Activated naive CD8-positive, alpha-beta T cell treated with anti-CD3 and anti-CD28 coated beads, Interleukin-2, amount 50 U/mL, for 24 hours (primary cell): ENCODE data around the gene NIPAL3.
"Not testable (repeated sequence)": the region's sequence is repeated elsewhere in the genome, so short reads cannot be mapped to it uniquely, and the experiment has no call there.

ENCODE experiments used
- ATAC-seq: fragments of 150-1000 bp; cut with Tn5 transposase; one replicate; pipeline ENCODE4 v1.10.0; 2021
- DNase-seq: peaks from one replicate; pipeline ENCODE4 v3.0.0; 2021
- H3K27ac Mint-ChIP-seq: one replicate; pipeline ENCODE4 v1.8.0; 2021; ENCODE audit warnings: mild to moderate bottlenecking, mixed read lengths
- H3K27me3 Mint-ChIP-seq: one replicate; pipeline ENCODE4 v1.8.0; 2021; ENCODE audit warnings: mixed read lengths
- H3K36me3 Mint-ChIP-seq: one replicate; pipeline ENCODE4 v1.8.0; 2021; ENCODE audit warnings: low read depth, mixed read lengths
- H3K4me1 Mint-ChIP-seq: one replicate; pipeline ENCODE4 v1.8.0; 2021; ENCODE audit warnings: mixed read lengths
- H3K4me3 Mint-ChIP-seq: one replicate; pipeline ENCODE4 v1.8.0; 2021; ENCODE audit warnings: mild to moderate bottlenecking, moderate library complexity, mixed read lengths
- H3K9me3 Mint-ChIP-seq: one replicate; pipeline ENCODE4 v1.8.0; 2021; ENCODE audit warnings: mixed read lengths

NIPAL3 gene

DNA sequence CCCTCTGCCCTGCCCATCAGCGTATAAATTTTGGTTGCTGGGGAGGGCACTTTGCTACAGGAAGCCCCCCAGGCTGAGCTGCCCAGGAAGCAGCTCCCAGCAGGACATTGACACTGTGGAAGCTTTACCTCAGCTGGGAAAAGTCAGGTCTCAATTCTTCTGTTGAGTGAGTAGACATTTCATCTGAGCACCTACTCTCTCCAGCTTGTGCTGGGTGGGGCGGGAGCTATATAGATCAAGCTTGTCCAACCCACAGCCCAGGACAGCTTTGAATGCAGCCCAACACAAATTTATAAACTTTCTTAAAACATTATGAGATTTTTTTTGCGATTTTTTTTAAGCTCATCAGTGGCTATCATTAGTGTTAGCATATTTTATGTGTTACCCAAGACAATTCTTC is 9.4 kb downstream of the NIPAL3 start:
- ATAC-seq (no peak), DNase-seq (no peak)
- Mint-ChIP-seq H3K27me3 (no peaks in the 10 kb centered on the region), H3K27ac (no peak overlapping the region), H3K4me3 (no peak overlapping the region), H3K4me1 (peaks cover 59% of the 10 kb centered on the region), H3K36me3 (peaks cover 48% of the 10 kb centered on the region), H3K9me3 (no peaks in the 10 kb centered on the region)

DNA sequence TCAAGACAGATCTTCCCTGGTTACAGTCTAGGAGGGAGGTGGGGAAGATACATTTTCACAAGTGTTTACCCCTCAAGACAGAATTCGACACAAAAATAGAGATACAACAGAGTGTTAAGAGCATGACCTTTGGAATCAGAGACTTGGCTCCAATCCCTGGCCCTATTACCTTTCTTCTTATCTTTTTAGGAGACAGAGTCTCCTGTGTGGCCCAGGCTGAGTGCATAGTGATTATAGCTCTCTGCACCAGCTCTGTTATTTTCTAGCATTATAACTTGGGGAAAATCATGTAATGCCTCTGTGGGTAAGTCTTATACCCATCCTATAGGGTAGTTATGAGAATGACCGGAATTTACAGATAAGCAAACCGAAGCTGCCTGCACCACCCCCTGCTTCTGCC is 9.8 kb downstream of the NIPAL3 start:
- Mint-ChIP-seq H3K4me1 (peaks cover 58% of the 10 kb centered on the region), H3K27ac (no peak overlapping the region), H3K36me3 (peaks cover 48% of the 10 kb centered on the region), H3K9me3 (no peaks in the 10 kb centered on the region), H3K4me3 (no peak overlapping the region), H3K27me3 (no peaks in the 10 kb centered on the region)
- no peak for ATAC-seq
- no peak for DNase-seq

GRCh38 chr1:24425922-24426321 is 10.3 kb downstream of the NIPAL3 start:
- no peaks in the 10 kb centered on the region for H3K9me3 Mint-ChIP-seq
- DNase-seq = no peak
- no peak for ATAC-seq
- H3K27ac Mint-ChIP-seq = no peak overlapping the region
- H3K36me3 Mint-ChIP-seq = peaks cover 47% of the 10 kb centered on the region
- no peak overlapping the region for H3K4me3 Mint-ChIP-seq
- no peaks in the 10 kb centered on the region for H3K27me3 Mint-ChIP-seq
- peaks cover 54% of the 10 kb centered on the region for H3K4me1 Mint-ChIP-seq

GRCh38 chr1:24426744-24427544 is 11.3 kb downstream of the NIPAL3 start:
- H3K27me3 Mint-ChIP-seq = no peaks in the 10 kb centered on the region
- H3K4me1 Mint-ChIP-seq = peaks cover 51% of the 10 kb centered on the region
- no peak overlapping the region for H3K4me3 Mint-ChIP-seq
- no peaks in the 10 kb centered on the region for H3K9me3 Mint-ChIP-seq
- H3K27ac Mint-ChIP-seq = no peak overlapping the region
- peaks cover 43% of the 10 kb centered on the region for H3K36me3 Mint-ChIP-seq
- DNase-seq (no peak), ATAC-seq (no peak)

DNA sequence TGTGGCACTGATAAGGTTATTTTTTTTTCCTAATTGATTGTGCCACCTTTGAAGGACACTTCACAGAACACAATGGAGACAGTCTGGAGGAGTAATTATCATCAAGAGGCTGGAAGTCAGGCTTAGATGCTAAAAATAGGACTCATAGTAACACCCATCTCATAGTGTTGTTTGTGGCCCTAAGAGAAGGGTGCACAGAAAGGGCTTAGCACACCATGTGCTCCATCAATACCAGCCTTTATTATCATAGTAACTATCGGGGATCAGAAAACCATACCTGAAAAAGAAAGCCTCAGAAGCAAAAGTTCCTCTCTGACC is 11.9 kb downstream of the NIPAL3 start:
- DNase-seq (no peak), ATAC-seq (no peak)
- peaks cover 48% of the 10 kb centered on the region for H3K4me1 Mint-ChIP-seq
- H3K9me3 Mint-ChIP-seq = no peaks in the 10 kb centered on the region
- no peak overlapping the region for H3K27ac Mint-ChIP-seq
- H3K27me3 Mint-ChIP-seq = no peaks in the 10 kb centered on the region
- H3K4me3 Mint-ChIP-seq = no peak overlapping the region
- peaks cover 39% of the 10 kb centered on the region for H3K36me3 Mint-ChIP-seq

DNA sequence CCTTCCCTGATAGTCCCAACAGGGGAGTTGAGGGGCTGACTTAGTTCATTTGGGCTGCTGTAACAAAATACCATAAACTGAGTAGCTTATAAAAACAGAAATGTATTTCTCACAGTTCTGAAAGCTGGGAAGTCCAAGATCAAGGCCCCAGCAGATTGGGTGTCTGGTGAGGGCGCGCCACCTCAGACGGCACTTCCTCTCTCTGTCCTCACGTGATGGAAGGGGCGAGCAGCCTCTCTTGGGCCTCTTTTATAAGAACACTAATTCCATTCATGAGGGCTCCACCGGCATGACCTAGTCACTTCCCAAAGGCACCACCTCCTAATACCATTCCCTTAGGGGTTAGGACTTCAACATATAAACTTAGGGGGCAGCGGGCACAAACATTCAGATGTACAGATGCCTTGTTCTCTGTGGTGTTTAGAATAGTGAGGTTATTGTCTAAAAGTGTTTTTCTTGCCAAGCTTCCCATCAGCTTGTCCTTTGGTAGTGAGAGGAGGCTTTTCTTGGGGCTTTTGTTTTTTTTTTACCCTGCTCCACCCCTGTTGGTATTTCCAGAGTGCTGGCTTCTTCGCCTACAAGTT is 20.3 kb downstream of the NIPAL3 start:
- DNase-seq (no peak), ATAC-seq (no peak)
- Mint-ChIP-seq H3K36me3 (peaks cover 5% of the 10 kb centered on the region), H3K9me3 (no peaks in the 10 kb centered on the region), H3K4me1 (peaks cover 10% of the 10 kb centered on the region), H3K27me3 (no peaks in the 10 kb centered on the region), H3K27ac (no peak overlapping the region), H3K4me3 (no peak overlapping the region)

DNA sequence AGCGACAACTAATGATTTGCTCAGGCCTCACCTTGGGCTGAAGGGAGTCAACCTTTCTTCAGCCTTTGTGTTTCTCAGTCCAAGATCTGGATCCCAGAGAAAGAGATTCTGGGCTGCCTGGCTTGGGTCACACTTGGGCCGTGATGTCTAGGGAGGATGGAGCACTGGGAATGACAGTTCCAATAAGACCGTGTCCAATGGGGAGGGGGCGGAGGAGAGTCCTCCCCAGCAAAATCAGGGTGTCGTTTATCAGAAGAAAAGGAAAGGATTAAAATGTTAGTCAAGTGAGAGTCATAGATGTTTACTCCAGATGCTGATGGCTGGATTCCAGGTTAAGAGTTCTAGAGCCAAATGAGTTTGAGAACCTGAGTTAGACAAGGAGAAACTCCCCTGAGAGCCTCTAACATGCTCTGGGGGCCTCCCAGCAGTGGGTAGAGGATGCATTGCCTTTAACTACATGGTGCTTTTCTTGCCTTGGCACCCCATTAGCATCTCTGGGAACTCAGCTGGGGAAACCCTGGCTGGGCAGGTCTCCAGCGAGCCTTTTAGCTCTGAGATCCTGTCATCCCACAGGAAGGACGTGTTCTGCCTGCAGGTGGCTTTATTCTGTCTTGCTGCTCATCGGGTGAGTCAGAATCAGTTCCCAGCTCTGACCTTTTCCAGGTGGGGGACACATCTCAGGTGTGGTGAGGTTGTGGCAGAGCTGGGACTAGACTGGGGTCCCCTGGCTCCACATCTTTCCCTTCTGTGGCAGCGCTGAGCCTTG is 22.2 kb downstream of the NIPAL3 start:
- Mint-ChIP-seq H3K4me3 (no peak overlapping the region), H3K27ac (no peak overlapping the region), H3K27me3 (no peaks in the 10 kb centered on the region), H3K9me3 (no peaks in the 10 kb centered on the region), H3K36me3 (peaks cover 3% of the 10 kb centered on the region), H3K4me1 (peaks cover 8% of the 10 kb centered on the region)
- DNase-seq (no peak), ATAC-seq (no peak)

DNA sequence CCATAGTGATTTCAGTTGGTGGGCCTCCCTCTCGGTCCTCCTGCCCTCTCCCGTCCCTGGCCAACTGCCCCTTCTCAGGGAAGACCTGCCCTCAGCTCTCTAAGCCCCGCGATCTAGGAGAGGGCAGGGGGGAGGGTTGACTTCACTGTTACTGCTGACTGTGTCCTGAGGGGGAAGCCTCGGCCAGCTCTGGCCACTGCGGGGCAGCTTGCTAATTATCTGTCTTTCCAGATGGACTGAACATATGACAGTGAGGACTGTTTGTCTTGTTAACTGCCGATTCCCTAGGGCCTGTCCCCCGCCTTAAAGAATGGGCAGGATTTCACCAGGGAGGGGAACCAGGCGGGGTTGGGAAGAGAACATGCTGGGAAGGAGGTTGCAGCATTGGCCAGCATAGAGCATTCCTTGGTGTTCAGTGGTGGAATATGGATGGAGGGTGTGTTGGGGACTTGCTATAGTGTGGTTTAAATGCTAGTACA is 22.9 kb downstream of the NIPAL3 start:
- no peak for DNase-seq
- no peaks in the 10 kb centered on the region for H3K9me3 Mint-ChIP-seq
- H3K27me3 Mint-ChIP-seq = no peaks in the 10 kb centered on the region
- peaks cover 8% of the 10 kb centered on the region for H3K4me1 Mint-ChIP-seq
- H3K36me3 Mint-ChIP-seq = peaks cover 3% of the 10 kb centered on the region
- H3K27ac Mint-ChIP-seq = no peak overlapping the region
- no peak overlapping the region for H3K4me3 Mint-ChIP-seq
- no peak for ATAC-seq

DNA sequence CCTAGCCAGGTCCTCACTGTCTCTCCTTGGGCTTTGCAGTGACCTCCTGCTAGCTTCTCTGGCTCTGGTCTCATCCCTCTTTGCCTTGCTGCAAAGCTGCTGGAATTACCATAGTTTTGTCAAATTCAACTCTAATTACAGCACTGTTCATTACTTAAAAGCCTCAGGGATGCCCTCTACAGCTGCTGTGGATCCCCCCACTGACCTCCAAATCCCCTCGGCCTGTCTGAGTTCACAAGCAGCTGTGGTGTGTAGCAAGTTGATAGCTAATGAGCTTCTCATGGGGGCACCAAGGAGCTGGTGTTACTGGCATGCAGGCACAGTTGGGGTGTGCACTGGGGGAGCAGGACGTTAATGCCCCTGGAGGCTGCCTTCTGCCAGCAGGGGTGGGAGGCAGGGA is 24.8 kb downstream of the NIPAL3 start:
- no peak for ATAC-seq
- H3K27me3 Mint-ChIP-seq = no peaks in the 10 kb centered on the region
- no peak overlapping the region for H3K27ac Mint-ChIP-seq
- no peak overlapping the region for H3K4me3 Mint-ChIP-seq
- peaks cover 6% of the 10 kb centered on the region for H3K4me1 Mint-ChIP-seq
- peaks cover 4% of the 10 kb centered on the region for H3K36me3 Mint-ChIP-seq
- no peaks in the 10 kb centered on the region for H3K9me3 Mint-ChIP-seq
- DNase-seq = no peak

- H3K27ac Mint-ChIP-seq = no peak overlapping the region
- H3K27me3 Mint-ChIP-seq = no peaks in the 10 kb centered on the region
- DNase-seq = no peak
- no peak overlapping the region for H3K4me3 Mint-ChIP-seq
- ATAC-seq = no peak
- H3K9me3 Mint-ChIP-seq = no peaks in the 10 kb centered on the region
- peaks cover 1% of the 10 kb centered on the region for H3K4me1 Mint-ChIP-seq
- peaks cover 13% of the 10 kb centered on the region for H3K36me3 Mint-ChIP-seq
Observed at GRCh38 chr1:24441480-24441879, 25.9 kb downstream of the NIPAL3 start.

GRCh38 chr1:24441996-24442668 is 26.5 kb downstream of the NIPAL3 start:
- no peak for ATAC-seq
- Mint-ChIP-seq H3K27ac (no peak overlapping the region), H3K27me3 (no peaks in the 10 kb centered on the region), H3K36me3 (peaks cover 19% of the 10 kb centered on the region), H3K9me3 (no peaks in the 10 kb centered on the region), H3K4me3 (no peak overlapping the region), H3K4me1 (peaks cover 1% of the 10 kb centered on the region)
- DNase-seq = no peak

- DNase-seq = no peak
- Mint-ChIP-seq H3K9me3 (no peaks in the 10 kb centered on the region), H3K36me3 (peaks cover 20% of the 10 kb centered on the region), H3K4me3 (no peak overlapping the region), H3K4me1 (peaks cover 1% of the 10 kb centered on the region), H3K27ac (no peak overlapping the region), H3K27me3 (no peaks in the 10 kb centered on the region)
- ATAC-seq = no peak
Observed at GRCh38 chr1:24442764-24443163, 27.2 kb downstream of the NIPAL3 start.

GRCh38 chr1:24443241-24443656 is 27.6 kb downstream of the NIPAL3 start:
- DNase-seq = no peak
- no peaks in the 10 kb centered on the region for H3K4me1 Mint-ChIP-seq
- H3K36me3 Mint-ChIP-seq = peaks cover 20% of the 10 kb centered on the region
- H3K27me3 Mint-ChIP-seq = no peaks in the 10 kb centered on the region
- H3K4me3 Mint-ChIP-seq = no peak overlapping the region
- H3K9me3 Mint-ChIP-seq = no peaks in the 10 kb centered on the region
- no peak for ATAC-seq
- H3K27ac Mint-ChIP-seq = no peak overlapping the region

DNA sequence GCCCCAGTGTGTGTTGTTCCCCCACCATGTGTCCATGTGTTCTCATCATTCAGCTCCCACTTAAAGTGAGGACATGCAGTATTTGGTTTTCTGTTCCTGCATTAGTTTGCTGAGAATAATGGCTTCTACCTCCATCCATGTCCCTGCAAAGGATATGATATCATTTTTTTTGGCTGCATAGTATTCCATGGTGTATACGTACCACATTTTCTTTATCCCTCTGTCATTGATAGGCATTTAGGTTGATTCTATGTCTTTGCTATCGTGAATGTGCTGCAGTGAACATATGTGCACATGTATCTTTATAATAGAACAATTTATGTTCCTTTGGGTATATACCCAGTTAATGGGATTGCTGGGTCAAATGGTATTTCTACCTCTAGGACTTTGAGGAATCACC is 30.8 kb downstream of the NIPAL3 start:
- not testable (repeated sequence) for H3K27ac Mint-ChIP-seq, ATAC-seq, DNase-seq, H3K27me3 Mint-ChIP-seq, H3K4me1 Mint-ChIP-seq, H3K9me3 Mint-ChIP-seq, H3K4me3 Mint-ChIP-seq
- H3K36me3 Mint-ChIP-seq = peaks cover 32% of the 10 kb centered on the region
